ENCODE results near the gene IRS2. TPM values are rescaled to one million over a fixed set of nuclear protein-coding genes. Genes with fewer than 3 reads are reported as not detected.

The IRS2 gene
- total and polyA plus RNA-seq, 2 experiments from 2014 or later: 3.0 to 12.6 TPM

DNA sequence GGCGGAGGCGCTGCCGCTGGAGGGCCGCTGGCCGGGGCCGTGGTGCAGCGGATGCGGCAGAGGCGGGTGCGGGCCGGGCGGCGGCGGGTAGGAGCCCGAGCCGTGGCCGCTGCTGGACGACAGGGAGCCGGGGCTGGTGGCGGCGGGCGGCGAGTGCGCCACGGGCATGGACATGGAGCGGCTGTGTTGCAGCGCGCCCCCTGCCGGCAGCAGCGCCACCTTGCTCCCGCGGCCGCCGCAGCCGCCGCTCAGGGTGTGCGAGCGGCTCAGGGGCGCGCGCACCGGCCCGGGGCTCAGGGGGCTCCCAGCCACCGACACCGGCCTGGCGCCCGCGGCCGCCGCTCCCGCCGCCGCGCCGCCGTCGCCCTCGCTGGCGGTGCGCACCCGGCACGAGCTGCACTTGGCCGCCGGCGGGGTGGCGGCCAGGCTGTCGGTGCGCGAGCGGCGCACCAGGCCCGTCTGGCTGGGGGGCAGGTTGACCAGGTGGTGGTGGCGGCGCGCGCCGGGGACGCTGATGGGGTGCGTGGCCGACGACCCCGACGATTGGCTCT is 1.7 kb downstream of the IRS2 start:
- no peak overlapping the region for H3K27ac ChIP-seq
- peak; percentile 86 to 89 for DNase-seq (ENCODE audit: low read depth in 1 of 2, low spot score in 1 of 2)
- H3K9me3 ChIP-seq (ENCODE audit: low read depth): no peaks in the 10 kb centered on the region
- TF ChIP-seq, protein P1, sequence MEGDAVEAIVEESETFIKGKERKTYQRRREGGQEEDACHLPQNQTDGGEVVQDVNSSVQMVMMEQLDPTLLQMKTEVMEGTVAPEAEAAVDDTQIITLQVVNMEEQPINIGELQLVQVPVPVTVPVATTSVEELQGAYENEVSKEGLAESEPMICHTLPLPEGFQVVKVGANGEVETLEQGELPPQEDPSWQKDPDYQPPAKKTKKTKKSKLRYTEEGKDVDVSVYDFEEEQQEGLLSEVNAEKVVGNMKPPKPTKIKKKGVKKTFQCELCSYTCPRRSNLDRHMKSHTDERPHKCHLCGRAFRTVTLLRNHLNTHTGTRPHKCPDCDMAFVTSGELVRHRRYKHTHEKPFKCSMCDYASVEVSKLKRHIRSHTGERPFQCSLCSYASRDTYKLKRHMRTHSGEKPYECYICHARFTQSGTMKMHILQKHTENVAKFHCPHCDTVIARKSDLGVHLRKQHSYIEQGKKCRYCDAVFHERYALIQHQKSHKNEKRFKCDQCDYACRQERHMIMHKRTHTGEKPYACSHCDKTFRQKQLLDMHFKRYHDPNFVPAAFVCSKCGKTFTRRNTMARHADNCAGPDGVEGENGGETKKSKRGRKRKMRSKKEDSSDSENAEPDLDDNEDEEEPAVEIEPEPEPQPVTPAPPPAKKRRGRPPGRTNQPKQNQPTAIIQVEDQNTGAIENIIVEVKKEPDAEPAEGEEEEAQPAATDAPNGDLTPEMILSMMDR (IDR thresholded peaks at IDR 0.05; ENCODE audit: low read depth, low read length): peak; percentile 16
- H3K36me3 ChIP-seq: no peaks in the 10 kb centered on the region
- peaks cover 4% of the 10 kb centered on the region for H3K27me3 ChIP-seq
- H3K4me3 ChIP-seq: peak overlapping the region; percentile 91
- peaks cover 1% of the 10 kb centered on the region for H3K4me1 ChIP-seq (ENCODE audit: low read depth)

DNA sequence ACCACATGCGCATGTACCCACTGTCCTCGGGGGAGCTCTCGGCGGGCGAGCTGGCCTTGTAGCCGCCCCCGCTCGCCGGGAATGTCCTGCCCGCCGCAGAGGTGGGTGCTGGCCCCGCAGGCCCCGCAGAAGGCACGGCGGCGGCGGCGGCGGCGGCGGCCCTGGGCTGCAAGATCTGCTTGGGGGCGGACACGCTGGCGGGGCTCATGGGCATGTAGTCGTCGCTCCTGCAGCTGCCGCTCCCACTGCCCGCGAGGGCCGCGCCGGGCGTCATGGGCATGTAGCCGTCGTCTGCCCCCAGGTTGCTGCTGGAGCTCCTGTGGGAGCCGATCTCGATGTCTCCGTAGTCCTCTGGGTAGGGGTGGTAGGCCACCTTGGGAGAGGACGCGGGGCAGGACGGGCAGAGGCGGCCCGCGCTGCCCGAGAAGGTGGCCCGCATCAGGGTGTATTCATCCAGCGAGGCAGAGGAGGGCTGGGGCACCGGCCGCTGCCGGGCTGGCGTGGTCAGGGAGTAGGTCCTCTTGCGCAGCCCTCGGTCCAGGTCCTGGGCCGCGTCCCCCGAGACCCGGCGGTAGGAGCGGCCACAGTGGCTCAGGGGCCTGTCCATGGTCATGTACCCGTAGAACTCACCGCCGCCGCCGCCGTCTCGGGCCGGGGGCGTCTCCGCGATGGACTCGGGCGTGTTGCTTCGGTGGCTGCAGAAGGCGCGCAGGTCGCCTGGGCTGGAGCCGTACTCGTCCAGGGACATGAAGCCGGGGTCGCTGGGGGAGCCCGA is 2.4 kb downstream of the IRS2 start:
- Histone ChIP-seq H3K4me3 (peak overlapping the region; percentile 40), H3K9me3 (ENCODE audit: low read depth) (no peaks in the 10 kb centered on the region), H3K27me3 (peaks cover 4% of the 10 kb centered on the region), H3K4me1 (ENCODE audit: low read depth) (peaks cover 8% of the 10 kb centered on the region), H3K27ac (no peak overlapping the region), H3K36me3 (no peaks in the 10 kb centered on the region)
- TF ChIP-seq, protein P1 (IDR thresholded peaks at IDR 0.05; ENCODE audit: low read depth, low read length): no peak
- no peak for DNase-seq (ENCODE audit: low read depth in 1 of 2, low spot score in 1 of 2)

DNA sequence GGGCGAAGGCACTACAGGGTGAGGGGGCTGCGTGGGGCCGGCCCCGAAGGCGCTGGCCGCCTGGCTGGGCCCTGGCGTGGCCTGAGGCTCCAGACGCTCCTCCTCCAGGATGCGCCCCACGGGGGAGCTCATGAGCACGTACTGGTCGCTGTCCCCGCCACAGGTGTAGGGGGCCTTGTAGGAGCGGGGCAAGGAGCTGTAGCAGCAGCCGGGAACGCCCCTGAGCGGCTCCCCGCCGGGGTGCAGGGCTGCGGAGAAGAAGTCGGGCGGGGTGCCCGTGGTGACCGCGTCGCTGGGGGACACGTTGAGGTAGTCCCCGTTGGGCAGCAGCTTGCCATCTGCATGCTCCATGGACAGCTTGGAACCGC is 3.0 kb downstream of the IRS2 start:
- H3K27ac ChIP-seq: no peak overlapping the region
- H3K27me3 ChIP-seq: peaks cover 4% of the 10 kb centered on the region
- no peaks in the 10 kb centered on the region for H3K9me3 ChIP-seq (ENCODE audit: low read depth)
- no peak for DNase-seq (ENCODE audit: low read depth in 1 of 2, low spot score in 1 of 2)
- no peaks in the 10 kb centered on the region for H3K36me3 ChIP-seq
- TF ChIP-seq, protein P1 (IDR thresholded peaks at IDR 0.05; ENCODE audit: low read depth, low read length): no peak
- H3K4me3 ChIP-seq: no peak overlapping the region
- H3K4me1 ChIP-seq (ENCODE audit: low read depth): peaks cover 13% of the 10 kb centered on the region

DNA sequence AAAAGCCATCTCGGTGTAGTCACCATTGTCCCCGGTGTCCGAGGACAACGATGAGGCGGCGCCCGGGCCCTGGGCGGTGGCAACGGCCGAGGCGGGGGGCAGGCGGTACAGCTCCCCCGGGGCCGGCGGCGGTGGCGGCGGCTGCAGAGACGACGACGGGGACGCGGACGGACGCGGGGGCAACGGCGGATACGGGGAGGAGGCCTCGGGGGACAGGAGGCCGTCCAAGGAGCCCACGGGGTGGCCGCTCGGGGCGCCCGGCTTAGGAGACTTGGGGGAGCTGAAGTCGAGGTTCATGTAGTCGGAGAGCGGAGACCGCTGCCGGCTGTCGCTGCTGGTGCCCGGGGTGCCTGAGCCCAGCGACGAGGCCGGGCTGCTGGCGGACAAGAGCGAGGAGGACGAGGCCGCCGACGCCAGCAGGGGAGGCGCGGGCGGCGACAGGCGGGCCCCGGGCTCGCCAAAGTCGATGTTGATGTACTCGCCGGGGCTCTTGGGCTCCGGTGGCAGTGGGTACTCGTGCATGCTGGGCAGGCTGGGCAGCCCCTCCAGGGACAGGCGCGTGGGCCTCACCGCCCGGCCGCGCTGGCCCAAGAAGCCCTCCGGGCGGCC is 3.5 kb downstream of the IRS2 start:
- H3K9me3 ChIP-seq (ENCODE audit: low read depth): no peaks in the 10 kb centered on the region
- H3K4me3 ChIP-seq: no peak overlapping the region
- H3K36me3 ChIP-seq: no peaks in the 10 kb centered on the region
- no peak for DNase-seq (ENCODE audit: low read depth in 1 of 2, low spot score in 1 of 2)
- peaks cover 13% of the 10 kb centered on the region for H3K4me1 ChIP-seq (ENCODE audit: low read depth)
- TF ChIP-seq, protein P1 (IDR thresholded peaks at IDR 0.05; ENCODE audit: low read depth, low read length): no peak
- no peak overlapping the region for H3K27ac ChIP-seq
- peaks cover 2% of the 10 kb centered on the region for H3K27me3 ChIP-seq

DNA sequence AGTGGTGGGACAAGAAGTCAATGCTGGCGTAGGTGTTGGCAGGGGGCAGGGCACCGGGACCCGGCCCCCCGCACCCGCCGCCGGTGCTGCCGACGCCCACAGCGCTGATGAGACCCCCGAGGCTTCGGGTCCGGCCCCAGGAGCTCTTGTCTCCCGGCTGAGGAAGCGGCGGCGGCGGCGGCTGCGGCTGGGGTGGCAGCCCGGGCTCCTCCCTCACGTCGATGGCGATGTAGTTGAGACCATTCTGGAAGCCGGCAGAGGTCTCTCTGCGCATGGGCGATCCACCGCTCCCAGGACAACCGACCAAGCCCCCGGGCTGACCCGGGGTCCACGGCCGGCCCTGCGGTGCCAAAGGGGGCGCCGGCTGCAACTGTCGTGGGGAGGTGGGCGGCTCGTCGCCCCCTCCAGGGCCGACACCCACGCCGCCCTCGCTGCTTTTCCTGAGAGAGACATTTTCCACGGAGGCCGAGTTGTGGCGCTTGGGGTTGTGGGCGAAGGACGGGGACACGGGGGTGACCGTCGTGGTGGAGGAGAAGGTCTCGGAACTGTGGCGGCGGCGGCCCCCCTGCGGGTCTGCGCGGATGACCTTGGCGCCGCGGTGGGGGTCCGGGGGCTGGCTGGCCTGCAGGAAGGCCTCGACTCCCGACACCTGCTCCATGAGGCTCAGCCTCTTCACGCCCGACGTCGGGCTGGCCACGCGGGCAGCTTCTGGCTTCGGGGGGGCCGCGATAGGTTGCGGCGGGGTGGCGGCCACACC is 4.1 kb downstream of the IRS2 start:
- no peaks in the 10 kb centered on the region for H3K36me3 ChIP-seq
- H3K27me3 ChIP-seq: no peaks in the 10 kb centered on the region
- H3K4me1 ChIP-seq (ENCODE audit: low read depth): peaks cover 13% of the 10 kb centered on the region
- TF ChIP-seq, protein P1 (IDR thresholded peaks at IDR 0.05; ENCODE audit: low read depth, low read length): no peak
- no peaks in the 10 kb centered on the region for H3K9me3 ChIP-seq (ENCODE audit: low read depth)
- H3K27ac ChIP-seq: no peak overlapping the region
- no peak overlapping the region for H3K4me3 ChIP-seq
- no peak for DNase-seq (ENCODE audit: low read depth in 1 of 2, low spot score in 1 of 2)

Data from cardiac muscle cell (in vitro differentiated cells and primary cell).